H54 (cell line): ENCODE measurements around the gene THSD4.

Experiments
- DNase-seq: peaks from one replicate; pipeline ENCODE4 v3.0.0; 2011; ENCODE audit warnings: low spot score, mixed read lengths; ENCODE audit not compliant: insufficient read length
- FAIRE-seq: peaks from 3 replicates; lab custom pipeline; 2011; peaks lifted over from hg19 to GRCh38; lab: Jason Lieb, UNC
- POLR2A ChIP-seq: IDR thresholded peaks from 2 replicates; pipeline ENCODE4 v1.6.1; 2011; ENCODE audit warnings: low read depth, mild to moderate bottlenecking, low read length

THSD4 gene

GRCh38 chr15:71278989-71279756, 163.9 kb downstream of the THSD4 start:
- DNase-seq (no peak), FAIRE-seq (no peak)
- no peak for TF ChIP-seq POLR2A

DNA sequence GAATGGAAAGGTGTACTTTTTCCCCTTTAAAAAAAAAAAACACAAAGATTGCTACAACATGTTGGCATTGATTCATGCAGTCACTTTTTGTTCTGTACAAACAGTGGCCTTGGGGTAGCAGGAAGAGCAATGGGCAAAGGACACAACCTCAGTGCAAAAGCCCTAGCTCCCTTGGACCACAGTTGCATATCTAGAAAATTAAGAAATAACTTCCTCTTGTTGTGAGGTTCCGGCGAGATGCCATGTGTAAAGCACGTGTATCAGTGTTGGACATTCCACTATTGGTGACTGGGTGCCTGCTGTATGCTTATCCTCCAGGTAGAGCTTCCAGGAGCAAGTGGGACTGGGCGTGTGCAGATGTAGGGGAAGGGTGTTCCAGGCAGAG, 164.5 kb downstream of the THSD4 start:
- DNase-seq, result no peak
- no peak for TF ChIP-seq POLR2A
- FAIRE-seq, result no peak

DNA sequence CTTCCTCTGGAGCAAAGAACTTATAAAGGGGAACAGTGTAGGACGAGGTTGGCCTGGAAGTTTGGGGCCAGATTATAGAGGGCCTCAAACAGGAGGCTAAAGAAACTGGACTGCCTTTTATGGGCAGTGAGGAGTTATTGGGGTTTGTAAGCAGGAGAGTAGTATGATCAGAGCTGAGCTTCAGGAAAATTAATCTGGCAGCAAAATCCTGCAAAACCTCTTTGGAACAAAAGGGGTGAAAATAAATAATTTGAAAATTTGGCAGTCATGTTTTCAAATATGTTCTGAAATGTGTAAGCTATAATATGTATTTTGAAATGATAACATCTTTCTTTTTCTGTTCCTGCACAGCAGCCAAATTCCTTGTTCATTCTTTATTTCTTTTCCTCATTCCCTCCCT, 164.9 kb downstream of the THSD4 start:
- no peak for TF ChIP-seq POLR2A
- DNase-seq (no peak), FAIRE-seq (no peak)

- TF ChIP-seq POLR2A, result no peak
- FAIRE-seq (no peak), DNase-seq (no peak)
Measured at GRCh38 chr15:71281256-71281655, 166.0 kb downstream of the THSD4 start.

GRCh38 chr15:71282076-71282475, 166.8 kb downstream of the THSD4 start:
- FAIRE-seq (no peak), DNase-seq (no peak)

DNA sequence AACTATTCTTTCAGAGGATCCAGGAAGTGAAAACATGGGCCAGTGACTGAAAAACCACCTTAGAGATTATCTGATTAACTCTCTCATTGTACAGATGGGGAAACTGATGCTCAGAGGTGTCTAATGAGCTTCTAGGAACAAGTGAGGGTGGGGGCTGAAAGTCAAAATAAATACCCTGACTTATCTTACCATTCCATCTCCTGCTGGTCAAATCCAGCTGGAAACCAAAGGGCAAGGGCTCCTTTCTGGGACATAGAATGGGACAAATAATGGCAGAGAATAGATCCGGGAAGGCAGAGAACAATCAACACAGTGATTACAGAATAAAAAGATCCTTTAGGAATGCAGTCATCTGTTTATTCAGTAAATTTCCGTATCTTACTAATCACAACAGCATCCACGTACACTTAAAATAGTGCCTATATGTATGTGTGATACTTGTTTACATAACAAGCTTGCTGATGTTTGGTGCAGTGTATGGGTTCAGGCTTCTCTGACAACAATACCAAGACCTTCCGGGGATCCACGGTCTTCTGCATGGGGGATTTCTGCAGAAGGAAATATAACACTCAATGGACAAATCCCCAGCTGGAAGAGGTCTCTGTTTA, 173.2 kb downstream of the THSD4 start:
- no peak for DNase-seq
- FAIRE-seq, result no peak
- no peak for TF ChIP-seq POLR2A

More at GRCh38 chr15:71282076-71282475, 166.8 kb downstream of the THSD4 start:
- TF ChIP-seq POLR2A, result no peak

DNA sequence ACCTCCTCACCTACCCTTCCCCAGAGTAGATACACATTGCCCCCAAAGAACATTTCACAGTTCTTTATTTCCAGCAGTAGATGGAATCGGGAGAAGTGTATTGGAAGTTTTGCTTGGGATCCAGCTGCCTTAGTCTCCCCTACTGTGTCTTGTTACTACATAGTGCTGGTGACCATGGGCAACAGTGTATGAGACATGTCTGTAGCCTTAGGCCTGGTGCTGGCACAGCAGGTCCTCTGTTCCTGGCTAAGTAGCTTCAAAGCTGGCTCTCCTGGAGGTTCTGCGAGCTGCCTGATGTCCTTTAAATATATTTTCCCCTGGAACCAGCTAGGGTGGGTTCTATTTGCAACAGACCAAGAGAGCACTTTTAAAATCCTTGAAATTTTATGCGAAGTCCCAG, 174.7 kb downstream of the THSD4 start:
- no peak for TF ChIP-seq POLR2A
- DNase-seq (no peak), FAIRE-seq (no peak)

DNA sequence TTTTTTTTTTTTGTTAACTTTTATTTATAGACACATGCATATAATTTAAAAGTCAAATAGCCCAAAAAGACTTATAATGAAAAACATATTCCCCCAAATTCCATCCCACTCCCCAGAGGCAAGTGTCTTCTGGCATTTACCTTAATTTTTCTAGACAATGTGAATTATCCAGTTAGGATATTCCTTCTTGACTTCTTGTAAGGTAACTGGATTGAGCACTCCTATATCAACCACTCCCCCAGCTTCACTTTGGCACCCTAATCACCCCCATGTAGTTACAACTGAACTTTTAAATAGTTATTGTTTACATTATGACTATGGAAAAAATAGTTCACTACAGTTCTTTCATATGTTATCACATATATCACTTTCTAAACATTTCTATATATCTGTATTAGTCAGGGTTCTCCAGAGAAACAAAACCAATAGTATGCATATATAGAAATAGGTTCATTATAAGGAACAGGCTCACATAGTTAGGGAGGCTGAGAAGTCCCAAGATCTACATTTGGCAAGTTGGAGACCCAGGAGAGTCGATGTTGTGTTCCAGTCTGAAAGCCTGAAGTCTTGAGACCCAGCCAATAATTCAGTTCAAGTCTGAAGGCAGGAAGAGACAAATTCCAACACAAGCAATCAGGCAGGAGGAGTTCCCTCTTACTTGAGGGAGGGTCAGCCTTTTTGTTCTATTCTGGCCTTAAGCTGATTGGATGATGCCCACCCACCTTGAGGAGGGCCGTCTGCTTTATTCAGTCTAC, 175.8 kb downstream of the THSD4 start:
- no peak for TF ChIP-seq POLR2A
- no peak for FAIRE-seq
- no peak for DNase-seq

- DNase-seq (no peak), FAIRE-seq (no peak)
- TF ChIP-seq POLR2A, result no peak
Measured at GRCh38 chr15:71291723-71292122, 176.5 kb downstream of the THSD4 start.

DNA sequence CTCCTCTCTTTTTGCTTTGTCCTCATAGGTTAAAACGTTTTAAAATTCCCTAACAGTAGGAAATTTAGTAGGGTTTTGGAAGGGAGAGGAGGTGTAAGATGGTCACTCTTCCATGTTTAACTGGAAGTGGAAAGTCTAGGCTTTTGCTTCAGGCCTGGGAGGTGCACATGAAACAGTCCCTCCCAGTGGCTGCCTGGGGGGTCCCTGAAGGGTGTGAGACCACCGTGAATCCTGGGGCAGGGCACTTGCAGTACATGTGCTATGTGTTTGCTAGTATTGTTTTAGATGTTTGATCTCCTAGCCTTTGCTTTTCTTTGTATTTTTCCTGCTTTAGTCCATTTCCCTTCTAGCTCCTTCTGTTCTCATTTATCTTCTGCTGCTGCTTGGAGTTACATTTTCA, 178.5 kb downstream of the THSD4 start:
- no peak for FAIRE-seq
- no peak for DNase-seq
- TF ChIP-seq POLR2A, result no peak

DNA sequence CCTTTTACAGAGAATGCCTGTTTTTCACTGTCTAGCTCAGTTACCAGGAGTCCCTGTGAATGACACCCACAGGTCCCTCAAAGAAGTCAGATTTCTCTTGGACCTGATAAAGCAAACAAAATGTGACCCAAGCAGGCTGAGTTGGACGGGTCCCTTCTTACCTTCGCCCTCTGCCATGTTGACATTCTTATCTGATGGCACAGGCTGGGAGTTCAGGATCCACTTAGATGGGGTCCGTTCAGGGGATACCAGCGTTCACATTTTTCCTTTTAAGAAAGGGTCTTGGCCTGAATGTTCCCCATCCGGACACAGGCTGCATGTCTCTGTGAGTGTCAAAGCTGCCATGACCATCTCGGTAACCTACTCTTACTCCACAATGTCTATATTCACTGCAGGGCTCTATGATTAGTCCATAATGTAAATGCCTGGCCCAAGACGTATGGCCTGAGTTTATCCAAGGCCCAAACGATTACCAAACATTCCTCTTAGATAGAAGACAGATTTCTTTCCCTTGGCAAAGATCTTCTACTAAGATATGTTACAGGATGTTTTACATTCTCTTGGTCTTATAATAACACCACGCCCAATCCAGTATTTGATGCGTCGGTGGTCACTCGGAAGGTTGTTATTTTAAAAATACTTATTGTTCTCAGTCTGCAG, 179.1 kb downstream of the THSD4 start:
- no peak for TF ChIP-seq POLR2A
- no peak for FAIRE-seq
- DNase-seq, result peak; percentile 29

- FAIRE-seq (peak; percentile 87), DNase-seq (peak; percentile 54)
- 0 out of 2 replicates have a peak, but pooled peaks have one; percentile 9 for TF ChIP-seq POLR2A
Measured at GRCh38 chr15:71294911-71295602, 179.8 kb downstream of the THSD4 start.
